ENCODE data around the gene TCERG1L. TPM values are rescaled to one million over a fixed set of nuclear protein-coding genes. Genes with fewer than 3 reads are reported as not detected.

TCERG1L gene
- total and polyA plus RNA-seq, 9 of the 15 experiments (the other 6 are each of a cell fraction or from before 2014, with no cell fraction given), result not detected

DNA sequence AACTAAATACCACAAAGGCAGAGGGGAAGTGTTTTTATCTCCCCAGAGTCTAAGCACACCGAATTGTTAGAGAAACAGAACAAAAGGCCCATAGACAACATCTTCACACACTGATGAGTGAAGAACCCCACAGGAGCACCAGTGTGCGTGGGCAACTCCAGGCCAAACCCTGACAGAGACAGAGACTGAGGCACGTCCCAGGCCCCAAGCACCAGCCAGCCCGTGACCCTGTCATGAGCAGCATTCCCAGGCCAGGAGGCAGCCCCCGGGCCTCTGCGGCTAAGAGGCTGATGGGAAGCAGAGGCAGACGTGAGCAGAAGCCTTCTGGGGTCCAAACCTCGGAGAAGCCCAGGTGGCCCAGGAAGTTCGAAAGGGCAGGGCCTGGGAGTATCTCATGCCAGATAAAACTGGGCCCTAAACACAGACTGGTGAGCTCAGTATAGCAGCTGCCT is 184.4 kb downstream of the TCERG1L start:
- in situ Hi-C loops (cut with MboI), result no loop called here
- no peak for ATAC-seq
- H3K9ac ChIP-seq (ENCODE audit: insufficient read depth in 1 of 2, low read depth in 2 of 2, low read length in 2 of 2), result no peak overlapping the region

More for the DNA sequence above, 184.4 kb downstream of the TCERG1L start:
- no peak for DNase-seq (ENCODE audit: extremely low read depth in 1 of 4, low spot score in 3 of 4)
- ChIA-PET POLR2A (no interaction called here), CTCF (ENCODE audit: low intra/inter-chr PET ratio) (no interaction called here)
- Histone ChIP-seq H4K20me1 (replicated peaks; ENCODE audit: control insufficient read depth, insufficient read depth, low read length) (no peaks in the 10 kb centered on the region), H3K79me2 (ENCODE audit: control insufficient read depth, insufficient read depth, low read length) (no peaks in the 10 kb centered on the region), H3K4me3 (no peak overlapping the region), H3K36me3 (ENCODE audit: control insufficient read depth, insufficient read depth, low read length) (no peaks in the 10 kb centered on the region), H3K9me1 (ENCODE audit: control insufficient read depth, insufficient read depth, low read length) (no peaks in the 10 kb centered on the region), H2AFZ (ENCODE audit: low read depth, low read length) (no peak overlapping the region), H3K9me3 (replicated peaks; ENCODE audit: control insufficient read depth, insufficient read depth, low read depth, low read length) (no peaks in the 10 kb centered on the region), H3K27me3 (ENCODE audit: control insufficient read depth in 2 of 2, insufficient read depth in 2 of 2, low read length in 2 of 2) (peaks cover 2 to 5% of the 10 kb centered on the region in 2 experiments; a peak in 2 of 5 replicates), H3K4me1 (replicated peaks in 1 of 2; ENCODE audit: control insufficient read depth in 2 of 2, insufficient read depth in 2 of 2, low read length in 2 of 2) (no peaks in the 10 kb centered on the region), H3K27ac (ENCODE audit: extremely low read depth, low read depth, low read length) (no peak overlapping the region), H3K4me2 (ENCODE audit: insufficient read depth, low read length) (no peak overlapping the region)
- FAIRE-seq, result no peak
- no TSS peak for BruUV-seq (replicated peaks)
- 5% methylated on average over 4 of the region's 9 CpGs for WGBS (ENCODE audit: insufficient coverage, low coverage, missing lambda C conversion rate)
- TF ChIP-seq NR3C1 (CRISPR knock-in tag; IDR thresholded peaks at IDR 0.05), result no peak
- TF ChIP-seq CHCHD3 (CRISPR knock-in tag; IDR thresholded peaks at IDR 0.05), result no peak
- no peak for TF ChIP-seq NFXL1 (CRISPR knock-in tag; IDR thresholded peaks at IDR 0.05)
- no peak for TF ChIP-seq ZNF551 (CRISPR knock-in tag; IDR thresholded peaks at IDR 0.05)
- no peak for TF ChIP-seq ASH1L (IDR thresholded peaks at IDR 0.05; ENCODE audit: borderline replicate concordance, low read depth, partially characterized antibody)
- TF ChIP-seq, protein P1, sequence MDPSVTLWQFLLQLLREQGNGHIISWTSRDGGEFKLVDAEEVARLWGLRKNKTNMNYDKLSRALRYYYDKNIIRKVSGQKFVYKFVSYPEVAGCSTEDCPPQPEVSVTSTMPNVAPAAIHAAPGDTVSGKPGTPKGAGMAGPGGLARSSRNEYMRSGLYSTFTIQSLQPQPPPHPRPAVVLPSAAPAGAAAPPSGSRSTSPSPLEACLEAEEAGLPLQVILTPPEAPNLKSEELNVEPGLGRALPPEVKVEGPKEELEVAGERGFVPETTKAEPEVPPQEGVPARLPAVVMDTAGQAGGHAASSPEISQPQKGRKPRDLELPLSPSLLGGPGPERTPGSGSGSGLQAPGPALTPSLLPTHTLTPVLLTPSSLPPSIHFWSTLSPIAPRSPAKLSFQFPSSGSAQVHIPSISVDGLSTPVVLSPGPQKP (CRISPR knock-in tag; IDR thresholded peaks at IDR 0.05), result no peak
- TF ChIP-seq ZNF699 (CRISPR knock-in tag; IDR thresholded peaks at IDR 0.05; ENCODE audit: insufficient replicate concordance), result no peak
- TF ChIP-seq STAT5A (IDR thresholded peaks at IDR 0.05; ENCODE audit: borderline replicate concordance, low read length), result no peak
- intact Hi-C loops (cut with micrococcal nuclease), result no loop called here
